Kidney (tissue), 14 donors: ENCODE measurements around the gene XPO6. TPM values are rescaled to one million over a fixed set of nuclear protein-coding genes. Genes with fewer than 3 reads are reported as not detected.

Experiments used
- DNase-seq, 5 donors: peaks; one replicate each; pipeline ENCODE4 v3.0.0-alpha.2; 2013 to 2020
- FAIRE-seq: peaks from 2 replicates; lab custom pipeline; 2012; peaks lifted over from hg19 to GRCh38; lab: Jason Lieb, UNC
- H3K27ac ChIP-seq, 2 donors: one replicate each; pipeline ENCODE4 v1.7.0; 2013; ENCODE audit warnings: low read depth in 2 of 2, low read length in 2 of 2, inconsistent platforms in 1 of 2
- H3K27me3 ChIP-seq: one replicate; pipeline ENCODE4 v1.7.1; 2013; ENCODE audit warnings: low read length, inconsistent platforms; ENCODE audit not compliant: control insufficient read depth, insufficient read depth
- H3K36me3 ChIP-seq, 3 donors: one replicate each; pipeline versions ENCODE4 v1.7.0 to v1.7.1; 2013; ENCODE audit warnings: low read length in 3 of 3, control low read depth in 1 of 3, inconsistent platforms in 1 of 3; ENCODE audit not compliant: insufficient read depth in 3 of 3, control insufficient read depth in 2 of 3
- H3K4me1 ChIP-seq, 3 donors: one replicate each; pipeline versions ENCODE4 v1.7.0 to v1.7.1; 2013; ENCODE audit warnings: low read length in 3 of 3, inconsistent platforms in 1 of 3, low read depth in 1 of 3; ENCODE audit not compliant: control insufficient read depth in 2 of 3, insufficient read depth in 2 of 3
- H3K4me3 ChIP-seq, 3 donors: one replicate each; pipeline versions ENCODE4 v1.7.0 to v1.8.1; 2013; ENCODE audit warnings: low read length in 3 of 3, control low read depth in 1 of 3, inconsistent platforms in 1 of 3
- H3K9ac ChIP-seq, 3 donors: one replicate each; pipeline versions ENCODE4 v1.7.0 to v1.7.1; 2013; ENCODE audit warnings: low read length in 3 of 3, control low read depth in 1 of 3, inconsistent platforms in 1 of 3
- H3K9me3 ChIP-seq, 3 donors: one replicate each; pipeline versions ENCODE4 v1.7.0 to v1.7.1; 2013; ENCODE audit warnings: low read length in 3 of 3, control low read depth in 1 of 3, inconsistent platforms in 1 of 3; ENCODE audit not compliant: control insufficient read depth in 2 of 3, insufficient read depth in 1 of 3
- CTCF ChIP-seq: IDR thresholded peaks from 3 replicates; pipeline ENCODE4 v1.5.1; 2012; ENCODE audit warnings: mild to moderate bottlenecking, moderate library complexity, borderline replicate concordance; ENCODE audit not compliant: insufficient read depth; ENCODE audit errors: extremely low read depth
- intact Hi-C: fragments of 100-400 bp; cut with DNase I; formaldehyde crosslinking; loops from one replicate; pipeline ENCODE4 v1.11.1; 2022
- polyA plus RNA-seq: library from polyadenylated mRNA; stranded (reverse); fragments of 350-450 nt; fragmentation: Illumina TruSeq; extraction: RNeasy Lipid Tissue Mini Kit (QIAGEN cat#74804); gene quantifications from one replicate; pipeline ENCODE4 v1.2.3, GENCODE V29; 2014; ENCODE audit warnings: low read depth, low replicate concordance; ENCODE audit not compliant: insufficient read depth
- total RNA-seq: library from RNA; stranded (reverse); fragmentation: NEBNext Ultra II Directional; extraction: Animal tissue kit (Norgen Biotek cat#: 25700); gene quantifications from one replicate; pipeline ENCODE4 v1.2.1, GENCODE V29; 2021
- donor health status: control.
- donor health status: control.
- donor health status: control.
- donor health status: control.
- donor health status: control.
- donor health status: DM: yes; HTN: yes; CAD: no.
- donor health status: Normal renal cell carcinoma (clear cell type).

The XPO6 gene
- total and polyA plus RNA-seq, 2 donors from 2014 or later = 57.2 to 98.8 TPM

GRCh38 chr16:28105954-28106353 lies 105.8 kb downstream of the XPO6 start:
- H3K9ac ChIP-seq = no peak overlapping the region
- no peaks in the 10 kb centered on the region for H3K9me3 ChIP-seq
- TF ChIP-seq CTCF = no peak
- H3K27ac ChIP-seq = no peak overlapping the region
- no peaks in the 10 kb centered on the region for H3K4me1 ChIP-seq
- FAIRE-seq (no peak), DNase-seq (no peak)
- peaks cover 11 to 76% (median 63%) of the 10 kb centered on the region in 3 donors for H3K36me3 ChIP-seq
- H3K27me3 ChIP-seq = no peaks in the 10 kb centered on the region
- intact Hi-C loops = no loop called here
- H3K4me3 ChIP-seq = no peak overlapping the region

GRCh38 chr16:28105297-28105696 lies 106.5 kb downstream of the XPO6 start:
- Histone ChIP-seq H3K4me3 (no peak overlapping the region), H3K27me3 (no peaks in the 10 kb centered on the region), H3K9me3 (no peaks in the 10 kb centered on the region), H3K36me3 (peaks cover 11 to 82% (median 59%) of the 10 kb centered on the region in 3 donors), H3K27ac (no peak overlapping the region), H3K4me1 (no peaks in the 10 kb centered on the region), H3K9ac (no peak overlapping the region)
- intact Hi-C loops = no loop called here
- TF ChIP-seq CTCF = no peak
- no peak for DNase-seq
- no peak for FAIRE-seq

GRCh38 chr16:28104404-28104803 lies 107.4 kb downstream of the XPO6 start:
- TF ChIP-seq CTCF = no peak
- H3K9ac ChIP-seq = no peak overlapping the region
- no peak overlapping the region for H3K27ac ChIP-seq
- H3K9me3 ChIP-seq = no peaks in the 10 kb centered on the region
- no peak for FAIRE-seq
- H3K4me3 ChIP-seq = no peak overlapping the region
- H3K36me3 ChIP-seq = peaks cover 11 to 86% (median 57%) of the 10 kb centered on the region in 3 donors
- no peaks in the 10 kb centered on the region for H3K27me3 ChIP-seq
- intact Hi-C loops = no loop called here
- no peak for DNase-seq
- H3K4me1 ChIP-seq = no peaks in the 10 kb centered on the region
